ENCODE data around the gene GUCA2A. TPM values are rescaled to one million over a fixed set of nuclear protein-coding genes. Genes with fewer than 3 reads are reported as not detected.

GUCA2A gene
- total RNA-seq, 1 donor from 2014 or later: not detected

GRCh38 chr1:42154685-42155084 is 9.9 kb downstream of the GUCA2A start:
- Mint-ChIP-seq H3K27ac (no peak overlapping the region), H3K4me3 (ENCODE audit: low read depth) (no peak overlapping the region), H3K9me3 (ENCODE audit: low read depth) (no peaks in the 10 kb centered on the region), H3K4me1 (ENCODE audit: low read depth) (no peaks in the 10 kb centered on the region), H3K27me3 (peaks cover 8% of the 10 kb centered on the region), H3K36me3 (ENCODE audit: insufficient read depth) (no peaks in the 10 kb centered on the region)
- no peak for DNase-seq (ENCODE audit: low spot score, unreplicated experiment)
- TF ChIP-seq, protein P1, sequence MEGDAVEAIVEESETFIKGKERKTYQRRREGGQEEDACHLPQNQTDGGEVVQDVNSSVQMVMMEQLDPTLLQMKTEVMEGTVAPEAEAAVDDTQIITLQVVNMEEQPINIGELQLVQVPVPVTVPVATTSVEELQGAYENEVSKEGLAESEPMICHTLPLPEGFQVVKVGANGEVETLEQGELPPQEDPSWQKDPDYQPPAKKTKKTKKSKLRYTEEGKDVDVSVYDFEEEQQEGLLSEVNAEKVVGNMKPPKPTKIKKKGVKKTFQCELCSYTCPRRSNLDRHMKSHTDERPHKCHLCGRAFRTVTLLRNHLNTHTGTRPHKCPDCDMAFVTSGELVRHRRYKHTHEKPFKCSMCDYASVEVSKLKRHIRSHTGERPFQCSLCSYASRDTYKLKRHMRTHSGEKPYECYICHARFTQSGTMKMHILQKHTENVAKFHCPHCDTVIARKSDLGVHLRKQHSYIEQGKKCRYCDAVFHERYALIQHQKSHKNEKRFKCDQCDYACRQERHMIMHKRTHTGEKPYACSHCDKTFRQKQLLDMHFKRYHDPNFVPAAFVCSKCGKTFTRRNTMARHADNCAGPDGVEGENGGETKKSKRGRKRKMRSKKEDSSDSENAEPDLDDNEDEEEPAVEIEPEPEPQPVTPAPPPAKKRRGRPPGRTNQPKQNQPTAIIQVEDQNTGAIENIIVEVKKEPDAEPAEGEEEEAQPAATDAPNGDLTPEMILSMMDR (IDR thresholded peaks at IDR 0.05; ENCODE audit: unreplicated experiment): no peak

GRCh38 chr1:42153624-42154023 is 10.9 kb downstream of the GUCA2A start:
- TF ChIP-seq, protein P1 (IDR thresholded peaks at IDR 0.05; ENCODE audit: unreplicated experiment): no peak
- peaks cover 8% of the 10 kb centered on the region for H3K27me3 Mint-ChIP-seq
- no peak overlapping the region for H3K27ac Mint-ChIP-seq
- no peak overlapping the region for H3K4me3 Mint-ChIP-seq (ENCODE audit: low read depth)
- no peaks in the 10 kb centered on the region for H3K4me1 Mint-ChIP-seq (ENCODE audit: low read depth)
- H3K36me3 Mint-ChIP-seq (ENCODE audit: insufficient read depth): no peaks in the 10 kb centered on the region
- DNase-seq (ENCODE audit: low spot score, unreplicated experiment): no peak
- no peaks in the 10 kb centered on the region for H3K9me3 Mint-ChIP-seq (ENCODE audit: low read depth)

DNA sequence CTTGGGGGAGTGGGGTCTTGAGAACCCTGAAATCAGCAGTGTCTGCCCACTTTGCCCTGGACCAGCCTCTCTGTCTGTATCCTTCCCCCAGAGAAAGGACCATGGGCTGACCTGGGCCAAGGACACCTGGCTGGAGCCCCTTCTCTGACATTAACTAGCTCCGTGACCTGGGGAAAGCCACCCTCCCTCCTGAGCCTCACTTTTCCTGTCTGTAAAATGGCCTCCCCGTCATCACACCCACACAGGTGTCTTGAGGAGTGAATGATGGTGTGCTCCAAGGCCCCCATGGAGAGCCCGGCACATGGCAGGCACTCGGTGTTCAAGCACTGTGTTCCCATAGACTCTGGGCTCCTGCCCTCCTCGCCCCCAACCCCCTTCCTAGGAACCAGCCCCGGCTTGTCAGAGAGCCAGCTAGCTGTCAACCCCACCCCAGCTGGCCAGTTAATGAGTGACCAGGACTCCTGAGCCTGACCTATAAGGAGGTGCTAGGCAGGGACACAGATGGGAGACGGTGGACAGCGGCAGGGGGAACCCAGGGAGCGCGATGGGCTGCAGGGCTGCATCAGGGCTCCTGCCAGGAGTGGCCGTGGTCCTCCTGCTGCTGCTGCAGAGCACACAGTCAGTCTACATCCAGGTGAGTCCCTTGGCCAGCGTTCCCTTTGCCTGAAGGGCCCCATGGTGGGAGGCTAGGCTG is 11.5 kb downstream of the GUCA2A start, which contains the start of gene GUCA2B:
TSS of gene GUCA2B (plus strand) at position 504 of the 694 bp plus-strand sequence. CDS start at position 545, 41 bp downstream.
- Mint-ChIP-seq H3K27me3 (peaks cover 8% of the 10 kb centered on the region), H3K9me3 (ENCODE audit: low read depth) (no peaks in the 10 kb centered on the region), H3K27ac (peak within 1 kb of the TSS; percentile 29), H3K4me3 (ENCODE audit: low read depth) (no peak within 1 kb of the TSS), H3K36me3 (ENCODE audit: insufficient read depth) (no peaks in the 10 kb centered on the region), H3K4me1 (ENCODE audit: low read depth) (no peaks in the 10 kb centered on the region)
- TF ChIP-seq, protein P1 (IDR thresholded peaks at IDR 0.05; ENCODE audit: unreplicated experiment): no peak
- DNase-seq (ENCODE audit: low spot score, unreplicated experiment): no peak

- TF ChIP-seq, protein P1 (IDR thresholded peaks at IDR 0.05; ENCODE audit: unreplicated experiment): no peak
- Mint-ChIP-seq H3K4me1 (ENCODE audit: low read depth) (no peaks in the 10 kb centered on the region), H3K36me3 (ENCODE audit: insufficient read depth) (no peaks in the 10 kb centered on the region), H3K9me3 (ENCODE audit: low read depth) (no peaks in the 10 kb centered on the region), H3K4me3 (ENCODE audit: low read depth) (no peak overlapping the region), H3K27me3 (peaks cover 8% of the 10 kb centered on the region), H3K27ac (no peak overlapping the region)
- no peak for DNase-seq (ENCODE audit: low spot score, unreplicated experiment)
These were observed 12.4 kb downstream of the GUCA2A start for GRCh38 chr1:42152119-42152518.

GRCh38 chr1:42150651-42151050 is 13.9 kb downstream of the GUCA2A start:
- Mint-ChIP-seq H3K27me3 (peaks cover 8% of the 10 kb centered on the region), H3K4me1 (ENCODE audit: low read depth) (no peaks in the 10 kb centered on the region), H3K27ac (no peak overlapping the region), H3K9me3 (ENCODE audit: low read depth) (no peaks in the 10 kb centered on the region), H3K4me3 (ENCODE audit: low read depth) (no peak overlapping the region), H3K36me3 (ENCODE audit: insufficient read depth) (no peaks in the 10 kb centered on the region)
- DNase-seq (ENCODE audit: low spot score, unreplicated experiment): no peak
- TF ChIP-seq, protein P1 (IDR thresholded peaks at IDR 0.05; ENCODE audit: unreplicated experiment): no peak
